AG04450 (cell line): ENCODE results near the gene IQCH. TPM values are rescaled to one million over a fixed set of nuclear protein-coding genes. Genes with fewer than 3 reads are reported as not detected.

ENCODE experiments used
- CTCF ChIA-PET: fragments of 300-600, 350-600 bp; formaldehyde crosslinking; extraction: SDS; loops from one replicate; lab custom pipeline; 2022; ENCODE audit warnings: antibody characterized with exemption, inconsistent platforms; lab: Charles Lee
- POLR2A ChIA-PET: fragments of 350-600 bp; formaldehyde crosslinking; extraction: SDS; loops from one replicate; lab custom pipeline; 2021; ENCODE audit warnings: antibody characterized with exemption, inconsistent platforms; lab: Yijun Ruan, JAX
- DNase-seq: peaks from one replicate; pipeline ENCODE4 v3.0.0-alpha.2; 2011; ENCODE audit warnings: low read depth, low spot score
- H3K27ac ChIP-seq: one replicate; pipeline ENCODE4 v1.5.1; 2012; ENCODE audit warnings: low read depth, low read length, control low read depth
- H3K27me3 ChIP-seq: one replicate; pipeline ENCODE4 v1.6.0; 2012; ENCODE audit warnings: low read length; ENCODE audit not compliant: control insufficient read depth, insufficient read depth
- H3K4me3 ChIP-seq: 2 replicates; pipeline ENCODE4 v1.5.1; 2011; ENCODE audit warnings: mild to moderate bottlenecking, low read depth, low read length, control low read depth
- H3K9me3 ChIP-seq: 2 replicates; pipeline ENCODE4 v1.5.1; 2012; ENCODE audit warnings: low read length; ENCODE audit not compliant: control insufficient read depth, insufficient read depth
- CTCF ChIP-seq: IDR thresholded peaks from 2 replicates; pipeline ENCODE4 v1.5.1; 2011; ENCODE audit warnings: low read depth, low read length, control low read depth, inconsistent platforms
- polyA plus RNA-seq: library from polyadenylated mRNA; depleted of rRNA; stranded (reverse); fragments of >200 nt; gene quantifications from 2 replicates; pipeline ENCODE4 v1.2.3, GENCODE V29; 2011

Gene IQCH
- polyA plus RNA-seq, 1 experiment = 0.95 TPM

GRCh38 chr15:67230504-67230903 lies 24.1 kb upstream of the IQCH start:
- POLR2A ChIA-PET = no interaction called here
- DNase-seq = no peak
- TF ChIP-seq CTCF = no peak
- H3K27me3 ChIP-seq = no peaks in the 10 kb centered on the region
- CTCF ChIA-PET = interaction anchor here (0.6 kb wide), 1 partner anchor 121 kb away, joined by 4 read pairs; no protein-coding TSS in a partner anchor
- H3K4me3 ChIP-seq = no peak overlapping the region
- H3K9me3 ChIP-seq = no peaks in the 10 kb centered on the region
- H3K27ac ChIP-seq = no peak overlapping the region

- no peak for TF ChIP-seq CTCF
- POLR2A ChIA-PET = no interaction called here
- H3K27ac ChIP-seq = no peak overlapping the region
Observed at GRCh38 chr15:67232591-67232990, 22.0 kb upstream of the IQCH start.

GRCh38 chr15:67240235-67241131 lies 14.1 kb upstream of the IQCH start:
- DNase-seq = no peak
- Histone ChIP-seq H3K9me3 (no peaks in the 10 kb centered on the region), H3K27me3 (no peaks in the 10 kb centered on the region), H3K4me3 (no peak overlapping the region), H3K27ac (no peak overlapping the region)
- TF ChIP-seq CTCF = no peak
- ChIA-PET CTCF (interaction anchor here (1.1 kb wide), 1 partner anchor 294 kb away, joined by 5 read pairs; no protein-coding TSS in a partner anchor), POLR2A (interaction anchor here (0.6 to 1.3 kb wide), 2 partner anchors 14 to 136 kb away, joined by 4 to 6 read pairs; partner anchors contain the start of genes AAGAB and IQCH)

More at GRCh38 chr15:67232591-67232990, 22.0 kb upstream of the IQCH start:
- Histone ChIP-seq H3K4me3 (no peak overlapping the region), H3K27me3 (no peaks in the 10 kb centered on the region), H3K9me3 (no peaks in the 10 kb centered on the region)
- DNase-seq = no peak
- CTCF ChIA-PET = no interaction called here

- ChIA-PET CTCF (no interaction called here), POLR2A (interaction anchor here (1.3 kb wide), 1 partner anchor 13 kb away, joined by 4 read pairs; the partner anchor contains the start of genes AAGAB and IQCH)
- Histone ChIP-seq H3K27ac (no peak overlapping the region), H3K9me3 (no peaks in the 10 kb centered on the region), H3K4me3 (no peak overlapping the region), H3K27me3 (no peaks in the 10 kb centered on the region)
- no peak for TF ChIP-seq CTCF
- no peak for DNase-seq
Observed at GRCh38 chr15:67241132-67241855, 13.3 kb upstream of the IQCH start.
